Liver (tissue), 3 donors: Measurements from ENCODE around the gene VAC14.
A peak's percentile ranks its signal among the peaks of the same experiment; 100 is the strongest.

Experiments
- ATF3 ChIP-seq: IDR thresholded peaks from 2 replicates; pipeline ENCODE4 v1.6.1; 2016; ENCODE audit warnings: antibody characterized with exemption
- CTCF ChIP-seq: fragments of 150-350 bp; IDR thresholded peaks from 2 replicates; pipeline ENCODE4 v1.5.1; 2017; ENCODE audit warnings: improper control_type of control experiment, low read depth, low read length; ENCODE audit not compliant: missing input control
- HNF4A ChIP-seq, 2 donors: conservative IDR thresholded peaks; 2 replicates each; pipeline ENCODE4 v1.6.1; 2016; ENCODE audit warnings: antibody characterized with exemption in 2 of 2, mild to moderate bottlenecking in 2 of 2
- MAX ChIP-seq: IDR thresholded peaks from 2 replicates; pipeline ENCODE4 v1.6.1; 2016; ENCODE audit warnings: antibody characterized with exemption
- REST ChIP-seq: IDR thresholded peaks from 2 replicates; pipeline ENCODE4 v1.6.1; 2016; ENCODE audit warnings: antibody characterized with exemption, mild to moderate bottlenecking
- YY1 ChIP-seq: IDR thresholded peaks from 2 replicates; pipeline ENCODE4 v1.6.1; 2016; ENCODE audit warnings: antibody characterized with exemption, mild to moderate bottlenecking
- donor health status: healthy.
- donor health status: healthy.

- TF ChIP-seq CTCF (no peak), HNF4A (conservative IDR thresholded peaks at IDR 0.05) (peak in 1 of 2 donors; percentile 81), REST (no peak), ATF3 (no peak), MAX (no peak), YY1 (peak; percentile 41)
These were observed 108.7 kb downstream of the VAC14 start for GRCh38 chr16:70692130-70692872.
